K562 (cell line): Measurements from ENCODE around the gene KCNT1. TPM values are rescaled to one million over a fixed set of nuclear protein-coding genes. Genes with fewer than 3 reads are reported as not detected.

ENCODE experiments used
- ATAC-seq: fragments of 200-7000 bp; cut with Tn5 transposase; 3 replicates; pipeline ENCODE4 v1.9.1; 2020; ENCODE audit warnings: moderate library complexity
- BruUV-seq: library from RNA; stranded (reverse); fragments of 400-500 nt; replicated peaks from 2 replicates; lab custom pipeline; 2021; lab: Mats Ljungman, UMichigan
- CTCF ChIA-PET: fragments of 300-600 bp; formaldehyde crosslinking; extraction: SDS; loops from one replicate; lab custom pipeline; 2021; ENCODE audit warnings: low intra/inter-chr PET ratio; lab: Yijun Ruan, JAX
- POLR2A ChIA-PET: fragments of 300-600, 350-650 bp; sonication (Branson Sonifier 250); formaldehyde crosslinking; extraction: SDS; loops from one replicate; lab custom pipeline; 2021; ENCODE audit warnings: antibody characterized with exemption, inconsistent platforms; lab: Yijun Ruan, JAX
- DNase-seq, 4 experiments: peaks; one replicate each; pipeline versions ENCODE4 v3.0.0 to v3.0.0-alpha.2; 2011 to 2018; ENCODE audit warnings: low spot score in 3 of 4, mixed read lengths in 3 of 4; ENCODE audit errors: extremely low read depth in 1 of 4
- FAIRE-seq: peaks from 2 replicates; lab custom pipeline; 2011; peaks lifted over from hg19 to GRCh38; lab: Jason Lieb, UNC
- H2AFZ ChIP-seq: 2 replicates; pipeline ENCODE4 v1.6.0; 2011; ENCODE audit warnings: low read depth, low read length, control low read depth, inconsistent platforms
- H3K27ac ChIP-seq: fragments of 200-600 bp; 3 replicates; pipeline ENCODE4 v1.8.0; 2011; ENCODE audit warnings: low read depth, mild to moderate bottlenecking, control low read depth, inconsistent platforms, low read length, moderate library complexity, mixed read lengths; ENCODE audit errors: extremely low read depth
- H3K27me3 ChIP-seq, 2 experiments: fragments of 300-600 bp in 1 of 2; 2 replicates in 1 of 2; 3 replicates in 1 of 2; pipeline versions ENCODE4 v1.6.0 to v1.8.0; 2011; ENCODE audit warnings: inconsistent platforms in 2 of 2, low read length in 2 of 2, mild to moderate bottlenecking in 1 of 2, mixed read lengths in 1 of 2, moderate library complexity in 1 of 2; ENCODE audit not compliant: control insufficient read depth in 2 of 2, insufficient read depth in 2 of 2
- H3K36me3 ChIP-seq: fragments of 300-600 bp; 3 replicates; pipeline ENCODE4 v1.8.0; 2011; ENCODE audit warnings: mild to moderate bottlenecking, low read length, inconsistent platforms; ENCODE audit not compliant: control insufficient read depth, insufficient read depth
- H3K4me1 ChIP-seq, 2 experiments: fragments of 200-600 bp in 1 of 2; replicated peaks in 1 of 2; 2 replicates in 1 of 2; 3 replicates in 1 of 2; pipeline versions ENCODE4 v1.5.1 to v1.8.0; 2011; ENCODE audit warnings: inconsistent platforms in 2 of 2, low read length in 2 of 2, mild to moderate bottlenecking in 1 of 2, mixed read lengths in 1 of 2, moderate library complexity in 1 of 2; ENCODE audit not compliant: control insufficient read depth in 2 of 2, insufficient read depth in 2 of 2
- H3K4me2 ChIP-seq: 2 replicates; pipeline ENCODE4 v1.6.1; 2011; ENCODE audit warnings: low read length, control low read depth, inconsistent platforms, mixed read lengths; ENCODE audit not compliant: insufficient read depth
- H3K4me3 ChIP-seq: fragments of 200-600 bp; sonication (generic), shearing (Covaris generic); 2 replicates; pipeline ENCODE4 v1.5.1; 2016; ENCODE audit warnings: control low read depth, inconsistent platforms
- H3K79me2 ChIP-seq: fragments of 200-600 bp; 3 replicates; pipeline ENCODE4 v1.8.0; 2011; ENCODE audit warnings: low read length, inconsistent platforms; ENCODE audit not compliant: control insufficient read depth, insufficient read depth
- H3K9ac ChIP-seq, 2 experiments: 2 replicates each; pipeline versions ENCODE4 v1.6.0 to v1.6.1; 2011; ENCODE audit warnings: low read depth in 2 of 2, low read length in 2 of 2, control low read depth in 1 of 2, inconsistent platforms in 1 of 2, mild to moderate bottlenecking in 1 of 2, mixed read lengths in 1 of 2; ENCODE audit not compliant: insufficient read depth in 1 of 2
- H3K9me1 ChIP-seq: one replicate; pipeline ENCODE4 v1.6.0; 2011; ENCODE audit warnings: inconsistent platforms, mild to moderate bottlenecking, low read length, moderate library complexity; ENCODE audit not compliant: control insufficient read depth, insufficient read depth
- H3K9me3 ChIP-seq: replicated peaks from 2 replicates; pipeline ENCODE4 v1.5.1; 2011; ENCODE audit warnings: low read depth, low read length, inconsistent platforms; ENCODE audit not compliant: control insufficient read depth, insufficient read depth
- H4K20me1 ChIP-seq: replicated peaks from 2 replicates; pipeline ENCODE4 v1.6.1; 2011; ENCODE audit warnings: low read length, inconsistent platforms, mixed read lengths; ENCODE audit not compliant: control insufficient read depth, insufficient read depth
- GTF2E2 ChIP-seq: fragments of 200-800 bp; sonication (Bioruptor generic); IDR thresholded peaks from 2 replicates; pipeline ENCODE4 v1.6.1; 2016; ENCODE audit warnings: missing genetic modification characterization, missing compliant biosample characterization
- NCOA2 ChIP-seq, 2 experiments: fragments of 450-650 bp; IDR thresholded peaks; 2 replicates each; pipeline ENCODE4 v1.6.1; 2018; ENCODE audit warnings: mild to moderate bottlenecking in 2 of 2, moderate library complexity in 1 of 2; ENCODE audit not compliant: partially characterized antibody in 2 of 2
- XRCC3 ChIP-seq: fragments of 450-650 bp; IDR thresholded peaks from 2 replicates; pipeline ENCODE4 v1.6.1; 2017; ENCODE audit warnings: mild to moderate bottlenecking, moderate library complexity
- ZNF280A ChIP-seq: fragments of 450-650 bp; IDR thresholded peaks from 2 replicates; pipeline ENCODE4 v1.6.1; 2018; ENCODE audit warnings: mild to moderate bottlenecking, low read depth; ENCODE audit not compliant: partially characterized antibody
- ZNF445 ChIP-seq: fragments of 250-450 bp; sonication (Bioruptor Pico); IDR thresholded peaks from 2 replicates; pipeline ENCODE4 v1.4.0; 2020; ENCODE audit warnings: low read depth, mild to moderate bottlenecking, moderate library complexity
- ZNF644 ChIP-seq: fragments of 200-800 bp; sonication (Bioruptor generic); IDR thresholded peaks from 2 replicates; pipeline ENCODE4 v1.6.1; 2016; ENCODE audit warnings: low read depth, missing genetic modification characterization, missing compliant biosample characterization
- ZNF780A ChIP-seq: fragments of 250-450 bp; sonication (Bioruptor Pico); IDR thresholded peaks from 2 replicates; pipeline ENCODE4 v1.5.0; 2021; ENCODE audit warnings: mild to moderate bottlenecking
- WGBS: fragments of 100-300 bp; shearing (Covaris generic); methylation state at CpG from one replicate; pipeline ENCODE4 v1.1.6; 2016; ENCODE audit warnings: low coverage, mixed read lengths; ENCODE audit not compliant: insufficient coverage; ENCODE audit errors: missing lambda C conversion rate; 5-methylcytosine and 5-hydroxymethylcytosine counted together
- in situ Hi-C: fragments of 300-500 bp; cut with MboI; formaldehyde crosslinking; loops from 4 replicates; pipeline ENCODE4 v1.15.0; 2018; ENCODE audit warnings: inconsistent platforms, mixed read lengths
- intact Hi-C: fragments of 100-400 bp; cut with micrococcal nuclease; formaldehyde crosslinking; loops from 2 replicates; pipeline ENCODE4 v1.14.2; 2022
- polyA plus RNA-seq, 8 experiments: library from polyadenylated mRNA; depleted of rRNA in 4 of 8; stranded (reverse) in 5 of 8; unstranded in 3 of 8; fragments of >200 nt; fragmentation: Nextera tagmentation in 2 of 8; fragmentation: Illumina TruSeq in 1 of 8; extraction: Ambion mirVana in 2 of 8; extraction: Trizol in 1 of 8; gene quantifications; 2 replicates each; pipeline versions ENCODE4 v1.2.1 to v1.2.3, GENCODE V29; 2011 to 2014; ENCODE audit warnings: inconsistent platforms in 1 of 8, missing spikeins in 1 of 8
- total RNA-seq, 7 experiments: library from RNA; depleted of rRNA in 6 of 7; stranded (reverse); fragments of >200 nt in 6 of 7; fragmentation: Illumina TruSeq in 2 of 7; extraction: Trizol in 2 of 7; gene quantifications; 2 replicates each; pipeline versions ENCODE4 v1.2.1 to v1.2.3, GENCODE V29; 2011 to 2021; ENCODE audit warnings: low replicate concordance in 1 of 7
- TF ChIP-seq, protein P1 (sequence below): sonication (generic); formaldehyde crosslinking; IDR thresholded peaks from 2 replicates; pipeline ENCODE4 v1.5.0; 2020; ENCODE audit warnings: missing genetic modification reagents
- TF ChIP-seq, protein P2 (sequence below): IDR thresholded peaks from 3 replicates; pipeline ENCODE4 v1.6.1; 2011; ENCODE audit warnings: borderline replicate concordance, mild to moderate bottlenecking, moderate library complexity; ENCODE audit not compliant: insufficient read length; ENCODE audit errors: extremely low read depth

Gene KCNT1
- total and polyA plus RNA-seq, 9 of the 15 experiments (the other 6 are each of a cell fraction or from before 2014, with no cell fraction given): 0.05 TPM; not detected in 8

DNA sequence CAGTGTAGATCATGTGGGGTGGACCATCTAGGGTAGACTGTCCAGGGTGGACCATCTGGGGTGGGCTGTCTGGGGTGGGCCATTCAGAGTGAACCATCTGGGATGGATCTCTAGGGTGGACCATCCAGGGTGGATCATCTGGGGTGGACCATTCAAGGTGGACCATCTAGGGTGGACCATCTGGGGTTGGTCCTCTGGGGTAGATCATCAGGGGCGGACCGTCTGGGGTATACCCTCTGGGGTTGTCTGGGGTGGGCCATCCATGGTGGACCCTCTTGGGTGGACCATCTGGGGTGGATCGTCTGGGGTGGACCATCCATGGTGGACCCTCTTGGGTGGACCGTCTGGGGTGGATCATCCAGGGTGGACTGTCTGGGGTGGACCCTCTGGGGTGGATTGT is 64.3 kb downstream of the KCNT1 start:
- Histone ChIP-seq H3K27ac (no peak overlapping the region), H3K4me3 (no peak overlapping the region), H3K27me3 (peaks cover 7 to 41% of the 10 kb centered on the region in 2 experiments; a peak in 4 of 5 replicates), H2AFZ (no peak overlapping the region), H3K9me3 (peaks cover 3% of the 10 kb centered on the region; the same call in 1 of the 2 replicates), H4K20me1 (no peaks in the 10 kb centered on the region; the same call in 1 of the 2 replicates), H3K9me1 (no peaks in the 10 kb centered on the region), H3K79me2 (no peaks in the 10 kb centered on the region), H3K36me3 (no peaks in the 10 kb centered on the region), H3K4me1 (peaks cover 0 to 22% of the 10 kb centered on the region in 2 experiments; a peak in 1 of 5 replicates), H3K9ac (no peak overlapping the region), H3K4me2 (no peak overlapping the region)
- ATAC-seq: no peak
- 41% methylated on average over 4 of the region's 4 CpGs for WGBS
- no peak for FAIRE-seq
- intact Hi-C loops: no loop called here
- in situ Hi-C loops: no loop called here
- CTCF ChIA-PET: no interaction called here
- POLR2A ChIA-PET: no interaction called here
- no TSS peak for BruUV-seq
- DNase-seq: no peak
- TF ChIP-seq ZNF445 (0 out of 2 replicates have a peak, but pooled peaks have one; percentile 49), ZNF280A (peak; percentile 47), GTF2E2 (tag) (no peak)

GRCh38 chr9:135766707-135767106 is 64.7 kb downstream of the KCNT1 start:
- Histone ChIP-seq H3K27ac (no peak overlapping the region), H3K9me1 (no peaks in the 10 kb centered on the region), H4K20me1 (no peaks in the 10 kb centered on the region; the same call in 1 of the 2 replicates)
- POLR2A ChIA-PET: no interaction called here
- CTCF ChIA-PET: no interaction called here
- no peak for ATAC-seq
- BruUV-seq: no TSS peak
- TF ChIP-seq, protein P1, sequence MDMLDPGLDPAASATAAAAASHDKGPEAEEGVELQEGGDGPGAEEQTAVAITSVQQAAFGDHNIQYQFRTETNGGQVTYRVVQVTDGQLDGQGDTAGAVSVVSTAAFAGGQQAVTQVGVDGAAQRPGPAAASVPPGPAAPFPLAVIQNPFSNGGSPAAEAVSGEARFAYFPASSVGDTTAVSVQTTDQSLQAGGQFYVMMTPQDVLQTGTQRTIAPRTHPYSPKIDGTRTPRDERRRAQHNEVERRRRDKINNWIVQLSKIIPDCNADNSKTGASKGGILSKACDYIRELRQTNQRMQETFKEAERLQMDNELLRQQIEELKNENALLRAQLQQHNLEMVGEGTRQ: no peak
- no peak for TF ChIP-seq ZNF780A (CRISPR knock-in tag)
- no peak for TF ChIP-seq ZNF644 (tag)
- no peak for TF ChIP-seq NCOA2 (IDR thresholded peaks at IDR 0.05; ENCODE audit: partially characterized antibody in 2 of 2)
- TF ChIP-seq XRCC3: no peak
- TF ChIP-seq, protein P2, sequence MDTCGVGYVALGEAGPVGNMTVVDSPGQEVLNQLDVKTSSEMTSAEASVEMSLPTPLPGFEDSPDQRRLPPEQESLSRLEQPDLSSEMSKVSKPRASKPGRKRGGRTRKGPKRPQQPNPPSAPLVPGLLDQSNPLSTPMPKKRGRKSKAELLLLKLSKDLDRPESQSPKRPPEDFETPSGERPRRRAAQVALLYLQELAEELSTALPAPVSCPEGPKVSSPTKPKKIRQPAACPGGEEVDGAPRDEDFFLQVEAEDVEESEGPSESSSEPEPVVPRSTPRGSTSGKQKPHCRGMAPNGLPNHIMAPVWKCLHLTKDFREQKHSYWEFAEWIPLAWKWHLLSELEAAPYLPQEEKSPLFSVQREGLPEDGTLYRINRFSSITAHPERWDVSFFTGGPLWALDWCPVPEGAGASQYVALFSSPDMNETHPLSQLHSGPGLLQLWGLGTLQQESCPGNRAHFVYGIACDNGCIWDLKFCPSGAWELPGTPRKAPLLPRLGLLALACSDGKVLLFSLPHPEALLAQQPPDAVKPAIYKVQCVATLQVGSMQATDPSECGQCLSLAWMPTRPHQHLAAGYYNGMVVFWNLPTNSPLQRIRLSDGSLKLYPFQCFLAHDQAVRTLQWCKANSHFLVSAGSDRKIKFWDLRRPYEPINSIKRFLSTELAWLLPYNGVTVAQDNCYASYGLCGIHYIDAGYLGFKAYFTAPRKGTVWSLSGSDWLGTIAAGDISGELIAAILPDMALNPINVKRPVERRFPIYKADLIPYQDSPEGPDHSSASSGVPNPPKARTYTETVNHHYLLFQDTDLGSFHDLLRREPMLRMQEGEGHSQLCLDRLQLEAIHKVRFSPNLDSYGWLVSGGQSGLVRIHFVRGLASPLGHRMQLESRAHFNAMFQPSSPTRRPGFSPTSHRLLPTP: no peak
- TF ChIP-seq, all 486 proteins: peak for 0
- H3K4me2 ChIP-seq: no peak overlapping the region
- H3K79me2 ChIP-seq: no peaks in the 10 kb centered on the region
- in situ Hi-C loops (no loop called here), intact Hi-C loops (no loop called here)
- H3K9ac ChIP-seq: no peak overlapping the region
- no peaks in the 10 kb centered on the region for H3K36me3 ChIP-seq
- DNase-seq (no peak), FAIRE-seq (no peak)
- peaks cover 0 to 22% of the 10 kb centered on the region in 2 experiments; a peak in 1 of 5 replicates for H3K4me1 ChIP-seq
- peaks cover 3% of the 10 kb centered on the region; the same call in 1 of the 2 replicates for H3K9me3 ChIP-seq
- 15% methylated on average over 4 of the region's 4 CpGs for WGBS
- H3K27me3 ChIP-seq: peaks cover 8 to 45% of the 10 kb centered on the region in 2 experiments; a peak in 4 of 5 replicates
- H2AFZ ChIP-seq: no peak overlapping the region
- H3K4me3 ChIP-seq: no peak overlapping the region
